Activated T-helper 17 cell treated with anti-CD3 and anti-CD28 coated beads, Interleukin-2, amount 50 U/mL, for 72 hours (primary cell): ENCODE data around the gene BIN2. TPM values are rescaled to one million over a fixed set of nuclear protein-coding genes. Genes with fewer than 3 reads are reported as not detected.
"Not testable (repeated sequence)": the region's sequence is repeated elsewhere in the genome, so short reads cannot be mapped to it uniquely, and the experiment has no call there.

Experiments
- ATAC-seq: fragments of 150-1000 bp; cut with Tn5 transposase; replicated peaks from 2 replicates; pipeline ENCODE4 v1.10.0; 2021; ENCODE audit warnings: mild to moderate bottlenecking, moderate library complexity
- H3K27ac Mint-ChIP-seq: one replicate; pipeline ENCODE4 v1.8.0; 2022; ENCODE audit warnings: mixed read lengths
- H3K27me3 Mint-ChIP-seq: one replicate; pipeline ENCODE4 v1.8.0; 2022; ENCODE audit warnings: mixed read lengths
- H3K36me3 Mint-ChIP-seq: one replicate; pipeline ENCODE4 v1.8.0; 2022; ENCODE audit warnings: low read depth, mild to moderate bottlenecking, mixed read lengths
- H3K4me1 Mint-ChIP-seq: one replicate; pipeline ENCODE4 v1.8.0; 2022; ENCODE audit warnings: mixed read lengths
- H3K4me3 Mint-ChIP-seq: one replicate; pipeline ENCODE4 v1.8.0; 2022; ENCODE audit warnings: mild to moderate bottlenecking, mixed read lengths
- H3K9me3 Mint-ChIP-seq: one replicate; pipeline ENCODE4 v1.8.0; 2022; ENCODE audit warnings: mixed read lengths
- total RNA-seq, 2 donors: library from RNA; stranded (reverse); gene quantifications; one replicate each; pipeline ENCODE4 v1.2.3, GENCODE V29; 2022

BIN2 gene
- total RNA-seq, 2 donors from 2014 or later, result 45.8 to 78.8 TPM

DNA sequence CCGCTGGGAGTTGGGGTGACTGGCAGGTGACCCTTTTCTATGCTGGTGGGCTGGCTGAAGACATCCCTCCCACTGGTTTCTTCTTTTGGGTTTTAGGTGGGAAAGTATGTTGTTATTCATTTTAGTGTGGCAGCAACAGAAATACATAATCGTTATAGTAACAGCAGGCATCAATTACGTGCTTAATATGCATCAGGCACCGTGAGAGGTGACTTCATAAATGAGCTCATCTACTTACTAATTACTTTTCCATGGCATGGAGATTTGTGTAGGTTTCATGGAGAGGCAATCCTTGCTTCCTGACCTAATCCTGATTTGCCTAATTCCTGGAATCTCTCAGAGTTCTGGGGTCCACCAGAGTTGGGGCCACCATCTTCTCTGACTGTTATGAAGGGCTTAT lies 35.9 kb upstream of the BIN2 start:
- Mint-ChIP-seq H3K36me3 (peaks cover 7% of the 10 kb centered on the region), H3K9me3 (no peaks in the 10 kb centered on the region), H3K27me3 (no peaks in the 10 kb centered on the region), H3K4me3 (no peak overlapping the region), H3K4me1 (no peaks in the 10 kb centered on the region), H3K27ac (no peak overlapping the region)
- ATAC-seq, result no peak

DNA sequence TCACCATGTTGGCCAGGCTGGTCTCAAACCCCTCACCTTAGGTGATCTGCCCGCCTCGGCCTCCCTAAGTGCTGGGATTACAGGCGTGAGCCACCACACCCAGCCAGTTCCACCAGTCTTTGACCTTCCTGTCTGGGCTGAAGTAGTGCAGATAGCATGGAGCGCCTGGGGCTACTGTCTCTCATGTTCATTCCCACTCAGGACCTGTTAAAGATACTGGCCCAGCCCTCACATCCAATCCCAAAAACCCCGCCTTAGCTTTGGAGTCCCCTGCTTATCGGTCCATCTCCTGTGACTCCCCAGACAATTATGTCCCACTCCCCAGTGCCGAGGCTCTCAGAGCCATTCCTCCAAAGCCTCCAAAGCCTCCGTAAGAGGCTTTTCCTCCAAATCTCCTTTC lies 34.5 kb upstream of the BIN2 start:
- Mint-ChIP-seq H3K27ac (no peak overlapping the region), H3K27me3 (no peaks in the 10 kb centered on the region), H3K4me1 (no peaks in the 10 kb centered on the region), H3K36me3 (peaks cover 7% of the 10 kb centered on the region), H3K9me3 (no peaks in the 10 kb centered on the region), H3K4me3 (no peak overlapping the region)
- ATAC-seq, result no peak

DNA sequence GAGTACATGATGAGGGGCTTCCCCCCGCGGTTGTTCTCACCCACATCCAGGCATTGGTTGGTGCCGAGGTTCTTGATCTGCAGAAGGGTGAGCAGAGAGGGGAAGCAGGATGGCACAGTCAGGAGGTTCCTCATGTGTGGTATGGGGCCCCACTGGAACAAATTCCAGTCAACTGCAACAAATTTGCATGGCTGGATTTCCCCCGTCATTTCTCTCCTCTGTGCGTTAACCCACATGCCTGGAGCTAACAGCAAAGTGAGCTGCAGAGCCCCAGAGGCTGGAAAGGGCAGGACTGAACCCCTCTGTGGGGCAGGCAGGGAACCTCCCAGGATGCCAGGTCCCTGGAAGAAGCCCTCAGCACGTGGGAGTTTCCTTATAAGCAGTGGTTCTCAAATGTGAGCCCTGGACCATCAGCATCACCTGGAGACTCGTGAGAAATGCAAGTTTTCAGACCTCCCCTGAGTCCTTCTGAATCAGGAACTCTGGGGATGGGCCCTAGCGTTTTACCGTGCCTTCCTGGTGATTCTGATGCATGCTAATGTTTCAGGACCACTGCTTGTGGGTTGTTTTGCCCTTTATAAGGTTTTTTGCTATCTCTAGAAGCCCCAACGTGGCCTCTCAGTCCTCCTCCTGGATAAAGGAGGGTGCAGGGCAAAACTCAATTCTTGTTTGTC lies 33.5 kb upstream of the BIN2 start:
- Mint-ChIP-seq H3K4me1 (no peaks in the 10 kb centered on the region), H3K27ac (no peak overlapping the region), H3K36me3 (peaks cover 7% of the 10 kb centered on the region), H3K4me3 (peak overlapping the region; percentile 23), H3K9me3 (no peaks in the 10 kb centered on the region), H3K27me3 (no peaks in the 10 kb centered on the region)
- peak; percentile 89 for ATAC-seq

DNA sequence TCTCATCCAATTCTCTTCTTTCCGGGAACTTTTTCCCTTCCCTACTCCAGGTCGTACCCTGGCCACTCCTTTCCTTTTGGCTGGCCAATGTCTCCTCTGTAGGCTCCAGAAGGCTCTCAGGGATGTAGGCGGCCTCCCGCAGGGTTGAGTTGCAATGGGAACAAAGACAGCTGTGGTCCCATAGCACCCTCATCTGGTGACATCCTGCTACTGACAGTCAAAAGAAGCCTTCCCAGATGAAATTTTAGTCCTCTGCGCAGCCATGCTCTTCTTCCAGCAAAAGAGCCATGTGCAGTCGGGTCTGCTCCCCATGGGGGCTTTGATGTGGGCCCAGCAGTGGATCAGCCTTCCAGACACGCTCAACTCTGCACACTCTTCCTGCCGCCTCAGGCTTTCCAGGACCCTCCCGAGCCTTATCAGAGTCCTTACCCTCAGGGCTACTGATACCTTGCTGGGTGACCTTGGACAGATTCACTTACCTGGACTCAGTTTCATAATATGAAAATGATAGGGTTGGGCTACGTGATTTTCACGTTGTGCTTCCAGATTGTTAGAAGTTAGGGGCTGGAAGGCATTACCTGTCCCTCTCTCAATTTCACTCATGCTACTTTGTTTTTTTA lies 28.0 kb upstream of the BIN2 start:
- Mint-ChIP-seq H3K4me1 (peaks cover 6% of the 10 kb centered on the region), H3K36me3 (no peaks in the 10 kb centered on the region), H3K27me3 (no peaks in the 10 kb centered on the region), H3K9me3 (no peaks in the 10 kb centered on the region), H3K27ac (no peak overlapping the region), H3K4me3 (no peak overlapping the region)
- ATAC-seq, result peak; percentile 53

DNA sequence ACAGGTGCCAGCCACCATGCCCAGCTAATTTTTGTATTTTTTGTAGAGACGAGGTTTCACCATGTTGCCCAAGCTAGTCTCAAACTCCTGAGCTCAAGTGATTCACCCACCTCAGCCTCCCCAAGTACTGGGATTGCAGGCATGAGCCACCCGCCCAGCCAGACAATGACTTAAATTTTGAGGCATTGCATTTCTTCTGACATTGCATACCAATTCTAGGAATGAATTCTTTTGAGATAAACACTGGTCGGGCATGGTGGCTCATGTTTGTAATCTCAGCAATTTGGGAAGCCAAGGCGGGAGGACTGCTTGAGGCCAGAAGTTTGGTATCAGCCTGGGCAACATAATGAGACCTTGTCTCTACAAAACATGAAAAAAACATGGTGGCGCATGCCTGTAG lies 25.1 kb upstream of the BIN2 start:
- ATAC-seq, result no peak
- Mint-ChIP-seq H3K27me3 (no peaks in the 10 kb centered on the region), H3K4me3 (no peak overlapping the region), H3K9me3 (no peaks in the 10 kb centered on the region), H3K27ac (no peak overlapping the region), H3K36me3 (no peaks in the 10 kb centered on the region), H3K4me1 (peaks cover 6% of the 10 kb centered on the region)

DNA sequence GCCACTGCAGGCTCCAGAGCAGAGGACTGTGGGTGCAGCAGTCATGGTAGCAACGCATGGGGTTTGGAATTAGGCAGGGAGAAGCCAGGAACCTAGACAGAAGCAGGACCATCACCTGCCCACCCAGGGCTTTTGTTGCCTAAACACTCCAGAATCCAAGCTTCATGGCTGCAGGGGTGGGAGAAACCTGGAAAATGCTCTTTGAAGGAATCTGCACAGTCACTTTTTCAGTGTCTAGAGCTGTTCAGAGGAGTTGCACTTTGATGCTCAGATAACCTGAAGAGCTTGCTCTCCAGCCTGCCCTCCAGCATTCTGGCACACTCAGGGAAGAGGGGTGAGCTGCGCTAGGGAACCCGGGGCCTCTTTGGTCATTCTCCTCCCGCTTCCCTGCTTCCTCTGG lies 24.1 kb upstream of the BIN2 start:
- Mint-ChIP-seq H3K27ac (no peak overlapping the region), H3K27me3 (no peaks in the 10 kb centered on the region), H3K9me3 (no peaks in the 10 kb centered on the region), H3K36me3 (no peaks in the 10 kb centered on the region), H3K4me3 (no peak overlapping the region), H3K4me1 (peaks cover 6% of the 10 kb centered on the region)
- ATAC-seq, result no peak

DNA sequence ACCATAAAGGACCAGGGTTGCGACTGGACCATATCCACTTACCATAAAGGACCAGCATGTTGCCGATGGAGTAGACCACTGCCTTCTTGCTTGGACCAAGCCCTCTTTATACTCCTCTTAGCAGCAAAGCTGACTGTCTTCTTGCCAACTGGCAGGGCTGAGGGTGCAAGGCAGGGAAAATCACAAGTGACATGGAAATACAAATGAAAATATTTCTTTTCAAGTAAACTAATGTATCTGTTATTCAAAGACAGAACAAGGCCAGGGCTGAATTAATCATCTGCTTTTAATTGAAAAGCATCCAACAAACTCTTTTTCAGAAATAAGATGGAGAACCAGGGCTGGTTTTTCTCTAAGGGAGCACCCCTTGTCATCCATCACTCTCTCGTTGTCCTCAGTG lies 22.6 kb upstream of the BIN2 start, which contains the start of gene CELA1:
Gene CELA1, minus strand, starts transcription at position 99 of the 400 bp plus-strand sequence. Its CDS starts 41 bp downstream, at position 58.
- no peaks in the 10 kb centered on the region for H3K27me3 Mint-ChIP-seq
- H3K27ac Mint-ChIP-seq, result no peak within 1 kb of the TSS
- H3K4me1 Mint-ChIP-seq, result no peaks in the 10 kb centered on the region
- no peaks in the 10 kb centered on the region for H3K9me3 Mint-ChIP-seq
- no peak within 1 kb of the TSS for H3K4me3 Mint-ChIP-seq
- ATAC-seq, result no peak
- H3K36me3 Mint-ChIP-seq, result no peaks in the 10 kb centered on the region

DNA sequence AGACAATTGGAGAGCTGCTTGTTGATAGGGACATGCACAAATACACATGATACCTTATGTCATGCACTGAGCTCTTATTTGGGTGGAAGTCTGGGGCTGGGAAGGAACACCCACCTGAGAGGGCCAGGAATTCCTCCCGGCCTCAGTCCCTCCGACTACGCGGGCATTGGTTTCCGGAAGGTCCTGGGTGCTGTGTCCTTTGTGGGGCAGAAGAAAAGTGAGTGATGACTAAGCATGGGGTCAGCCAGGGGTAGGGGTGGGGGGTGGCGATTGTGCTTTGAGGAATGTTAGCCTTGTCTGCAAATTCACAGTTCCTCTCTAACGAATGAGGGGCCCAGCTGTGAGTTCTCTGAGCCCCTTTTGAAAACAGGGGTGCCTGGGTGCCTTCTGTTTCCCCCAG lies 21.7 kb upstream of the BIN2 start:
- no peaks in the 10 kb centered on the region for H3K36me3 Mint-ChIP-seq
- ATAC-seq, result no peak
- no peak overlapping the region for H3K27ac Mint-ChIP-seq
- no peaks in the 10 kb centered on the region for H3K27me3 Mint-ChIP-seq
- H3K4me3 Mint-ChIP-seq, result no peak overlapping the region
- no peaks in the 10 kb centered on the region for H3K9me3 Mint-ChIP-seq
- H3K4me1 Mint-ChIP-seq, result peaks cover 5% of the 10 kb centered on the region

DNA sequence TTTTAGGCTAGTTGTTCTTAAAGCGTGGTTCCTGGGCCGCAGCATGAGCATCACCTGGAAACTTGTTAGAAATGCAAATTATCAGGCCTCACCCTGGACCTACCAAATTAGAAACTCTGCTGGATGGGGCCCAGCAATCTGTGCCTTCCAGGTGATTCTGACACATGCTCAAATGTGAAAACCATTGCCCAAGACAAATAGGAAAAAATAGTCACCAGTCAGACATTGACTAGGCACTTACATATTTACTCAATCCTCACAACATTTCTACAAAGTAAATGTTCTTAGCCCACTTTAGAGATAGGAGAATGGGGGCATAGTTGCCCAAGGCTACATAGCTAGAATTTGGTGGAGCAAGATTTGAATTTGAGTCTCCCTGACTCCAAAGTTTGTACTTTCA lies 19.2 kb upstream of the BIN2 start:
- ATAC-seq, result no peak
- no peak overlapping the region for H3K27ac Mint-ChIP-seq
- H3K4me1 Mint-ChIP-seq, result peaks cover 5% of the 10 kb centered on the region
- no peak overlapping the region for H3K4me3 Mint-ChIP-seq
- H3K9me3 Mint-ChIP-seq, result no peaks in the 10 kb centered on the region
- no peaks in the 10 kb centered on the region for H3K36me3 Mint-ChIP-seq
- no peaks in the 10 kb centered on the region for H3K27me3 Mint-ChIP-seq

DNA sequence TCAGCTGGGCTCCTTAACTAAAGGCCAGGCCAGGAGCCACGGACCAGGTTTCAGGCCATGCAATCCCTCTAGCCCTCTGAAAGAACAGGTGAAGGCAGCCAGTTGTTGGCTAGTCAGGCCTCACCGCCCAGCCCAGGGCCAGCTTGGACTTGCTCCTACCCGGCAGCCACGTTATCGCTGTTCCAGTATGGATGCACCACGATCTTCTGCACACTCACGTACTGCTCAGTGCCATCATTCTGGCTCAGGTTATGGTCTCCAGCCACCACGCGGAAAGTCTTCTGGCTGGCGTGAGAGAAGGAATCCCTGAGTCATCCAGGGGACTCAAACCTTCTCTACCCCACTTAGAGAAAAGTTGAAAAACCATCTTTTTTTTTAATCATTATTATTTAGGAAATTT lies 18.4 kb upstream of the BIN2 start:
- H3K36me3 Mint-ChIP-seq, result no peaks in the 10 kb centered on the region
- peaks cover 5% of the 10 kb centered on the region for H3K4me1 Mint-ChIP-seq
- H3K9me3 Mint-ChIP-seq, result no peaks in the 10 kb centered on the region
- no peak overlapping the region for H3K4me3 Mint-ChIP-seq
- H3K27ac Mint-ChIP-seq, result no peak overlapping the region
- H3K27me3 Mint-ChIP-seq, result no peaks in the 10 kb centered on the region
- no peak for ATAC-seq

DNA sequence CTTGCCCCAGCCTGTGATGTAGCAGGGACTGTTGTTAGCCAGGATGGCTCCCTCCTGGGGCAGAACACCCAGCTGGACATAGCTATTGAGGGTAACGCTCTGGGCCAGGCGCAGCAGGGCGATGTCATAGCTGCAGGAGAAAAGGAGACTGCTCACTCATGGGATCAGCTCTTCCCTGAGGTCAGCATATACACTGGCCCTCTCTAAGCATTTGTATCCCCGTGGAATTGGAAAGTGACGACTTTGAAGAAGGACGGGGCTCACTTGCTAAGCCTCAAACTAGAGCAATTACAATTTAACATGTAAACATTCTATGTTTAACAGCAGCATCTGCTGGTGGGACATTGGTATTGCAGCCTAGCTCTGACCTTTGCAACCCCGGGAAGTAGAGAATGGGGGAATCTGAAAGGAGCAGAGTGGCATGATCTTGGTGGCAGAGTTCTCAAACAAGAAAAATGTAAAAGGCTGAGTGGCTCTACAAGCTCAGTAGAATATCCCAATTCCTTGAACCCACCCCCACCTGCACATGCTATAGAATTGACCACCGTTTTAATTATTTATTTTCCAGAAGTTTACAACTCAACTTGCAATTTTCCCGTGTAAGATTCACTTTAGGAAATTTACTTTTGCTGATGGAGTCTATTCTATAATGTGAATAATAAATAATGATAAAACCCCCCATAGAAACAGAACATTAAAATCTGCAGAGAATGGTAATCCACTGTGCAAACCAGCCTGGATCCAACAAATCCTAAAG lies 17.5 kb upstream of the BIN2 start:
- no peaks in the 10 kb centered on the region for H3K9me3 Mint-ChIP-seq
- no peaks in the 10 kb centered on the region for H3K27me3 Mint-ChIP-seq
- H3K4me1 Mint-ChIP-seq, result peaks cover 5% of the 10 kb centered on the region
- no peak overlapping the region for H3K27ac Mint-ChIP-seq
- H3K4me3 Mint-ChIP-seq, result peak overlapping the region; percentile 37
- no peaks in the 10 kb centered on the region for H3K36me3 Mint-ChIP-seq
- peak; percentile 83 for ATAC-seq

DNA sequence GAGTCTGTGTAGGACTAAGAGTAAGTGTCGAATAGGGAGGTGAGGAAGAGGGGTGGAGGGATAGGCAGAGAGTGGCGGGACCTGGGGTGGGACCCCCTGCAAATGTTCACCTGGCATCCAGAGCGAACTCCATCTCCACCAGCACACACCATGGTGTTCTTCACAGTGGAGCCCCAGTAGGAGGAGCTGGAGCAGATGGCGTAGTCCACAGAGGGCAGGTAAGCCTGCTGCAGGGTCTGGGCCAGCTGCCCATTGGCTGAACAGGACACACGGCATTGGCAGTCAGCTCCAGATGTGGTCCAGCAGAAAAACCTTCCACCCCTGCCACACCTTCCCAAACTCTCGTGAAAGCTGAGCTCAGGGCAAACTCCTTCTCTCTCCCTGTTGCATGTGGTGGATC lies 15.8 kb upstream of the BIN2 start:
- H3K4me1 Mint-ChIP-seq, result peaks cover 10% of the 10 kb centered on the region

DNA sequence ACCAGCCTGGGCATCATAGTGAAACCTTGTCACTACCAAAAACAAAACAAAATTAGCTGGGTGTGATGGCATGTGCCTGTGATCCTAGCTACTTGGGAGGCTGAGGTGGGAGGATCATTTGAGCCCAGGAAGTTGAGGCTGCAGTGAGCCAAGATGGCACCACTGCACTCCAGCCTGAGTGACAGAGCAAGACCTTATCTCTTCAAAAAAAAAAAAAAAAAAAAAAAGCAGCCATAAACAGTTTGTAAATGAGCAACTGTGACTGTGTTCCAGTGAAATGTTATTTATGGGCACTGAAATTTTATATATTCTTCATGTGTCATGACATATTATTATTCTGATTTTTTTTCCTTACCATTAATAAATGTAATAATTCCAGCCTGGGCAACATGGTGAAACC lies 13.4 kb upstream of the BIN2 start:
- H3K9me3 Mint-ChIP-seq, H3K27ac Mint-ChIP-seq, ATAC-seq, H3K36me3 Mint-ChIP-seq, H3K27me3 Mint-ChIP-seq, H3K4me3 Mint-ChIP-seq: not testable (repeated sequence)
- H3K4me1 Mint-ChIP-seq, result peaks cover 11% of the 10 kb centered on the region

More for the DNA sequence above, 15.8 kb upstream of the BIN2 start:
- ATAC-seq, result no peak
- Mint-ChIP-seq H3K27me3 (no peaks in the 10 kb centered on the region), H3K4me3 (no peak overlapping the region), H3K36me3 (no peaks in the 10 kb centered on the region), H3K27ac (no peak overlapping the region), H3K9me3 (no peaks in the 10 kb centered on the region)

DNA sequence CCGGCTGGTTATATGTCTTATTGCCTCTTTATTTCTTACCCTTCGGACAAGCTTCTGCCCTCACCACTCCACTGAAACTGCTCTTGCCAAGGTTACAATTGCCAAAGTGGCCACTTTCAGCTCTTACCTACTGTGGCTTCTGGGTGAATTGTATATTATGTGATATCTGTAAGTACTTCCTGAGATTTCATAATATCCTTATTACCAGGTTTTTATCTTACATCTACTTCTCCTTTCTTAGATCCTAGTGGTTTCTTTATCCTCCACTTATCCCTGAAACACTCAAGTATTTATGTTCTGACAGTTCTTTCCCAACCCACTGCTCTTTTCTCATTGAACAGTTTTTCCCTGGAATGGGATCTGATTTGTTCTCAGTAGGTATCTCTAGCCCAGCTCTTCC lies 12.0 kb upstream of the BIN2 start:
- Mint-ChIP-seq H3K4me1 (peaks cover 7% of the 10 kb centered on the region), H3K27ac (no peak overlapping the region), H3K27me3 (no peaks in the 10 kb centered on the region), H3K9me3 (no peaks in the 10 kb centered on the region), H3K4me3 (no peak overlapping the region), H3K36me3 (no peaks in the 10 kb centered on the region)
- ATAC-seq, result no peak

DNA sequence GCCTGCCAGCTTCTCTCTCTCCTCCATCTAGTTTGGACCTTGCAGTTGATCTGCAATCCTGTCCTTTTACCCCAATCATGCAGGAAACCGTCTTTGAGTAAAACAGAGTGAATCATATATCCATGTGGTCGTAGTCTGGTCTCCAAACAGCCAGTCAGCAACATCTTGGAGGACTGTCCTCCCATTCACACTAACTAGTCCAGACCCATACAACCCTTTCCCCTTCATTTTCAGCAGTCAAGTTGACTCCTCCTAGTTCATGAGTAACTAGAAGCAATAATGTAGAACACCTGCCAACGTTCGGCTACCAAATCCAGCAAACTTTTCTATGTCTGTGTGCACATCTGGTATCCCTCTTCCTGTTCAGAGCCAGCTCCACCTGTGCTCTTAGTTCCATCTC lies 10.8 kb upstream of the BIN2 start:
- H3K36me3 Mint-ChIP-seq, result no peaks in the 10 kb centered on the region
- no peak overlapping the region for H3K4me3 Mint-ChIP-seq
- H3K9me3 Mint-ChIP-seq, result no peaks in the 10 kb centered on the region
- H3K27me3 Mint-ChIP-seq, result no peaks in the 10 kb centered on the region
- peak overlapping the region; percentile 48 for H3K27ac Mint-ChIP-seq
- H3K4me1 Mint-ChIP-seq, result peaks cover 11% of the 10 kb centered on the region
- no peak for ATAC-seq
